VCaP (cell line): ENCODE results near the gene DOCK7.
"Not testable (repeated sequence)": the region's sequence is repeated elsewhere in the genome, so short reads cannot be mapped to it uniquely, and the experiment has no call there.

Experiments
- H3K27ac ChIP-seq: fragments of 450-650 bp; 2 replicates; pipeline ENCODE4 v1.5.1; 2017
- CTCF ChIP-seq: fragments of 450-650 bp; conservative IDR thresholded peaks from 2 replicates; pipeline ENCODE4 v1.5.1; 2017; ENCODE audit warnings: mild to moderate bottlenecking, moderate library complexity

The DOCK7 gene

GRCh38 chr1:62688687-62689085, 500 bp upstream of the DOCK7 start:
- peak overlapping the region; percentile 91 for H3K27ac ChIP-seq
- TF ChIP-seq CTCF, result no peak

- TF ChIP-seq CTCF, result no peak
- peak overlapping the region; percentile 91 for H3K27ac ChIP-seq
These were observed 724 bp downstream of the DOCK7 start for GRCh38 chr1:62687421-62687902.

GRCh38 chr1:62686822-62687221, 1.4 kb downstream of the DOCK7 start:
- no peak for TF ChIP-seq CTCF
- H3K27ac ChIP-seq, result peak overlapping the region; percentile 91

- H3K27ac ChIP-seq, result no peak overlapping the region
- no peak for TF ChIP-seq CTCF
These were observed 2.7 kb downstream of the DOCK7 start for GRCh38 chr1:62685431-62685859.

- no peak for TF ChIP-seq CTCF
- no peak overlapping the region for H3K27ac ChIP-seq
These were observed 5.7 kb downstream of the DOCK7 start for GRCh38 chr1:62682531-62682930.

GRCh38 chr1:62680992-62681391, 7.2 kb downstream of the DOCK7 start:
- not testable (repeated sequence) for H3K27ac ChIP-seq

GRCh38 chr1:62677822-62678221, 10.4 kb downstream of the DOCK7 start:
- not testable (repeated sequence) for H3K27ac ChIP-seq

GRCh38 chr1:62676611-62677356, 11.4 kb downstream of the DOCK7 start:
- no peak overlapping the region for H3K27ac ChIP-seq
- TF ChIP-seq CTCF, result no peak
